DMS114 treated with DMSO at 0.1 percent for 48 hours (cell line): Measurements from ENCODE around the gene LSR.
"Not testable (repeated sequence)": the region's sequence is repeated elsewhere in the genome, so short reads cannot be mapped to it uniquely, and the experiment has no call there.

ENCODE experiments used
- DNase-seq: peaks from one replicate; lab custom pipeline; 2025; ENCODE audit not compliant: unreplicated experiment; lab: John Stamatoyannopoulos, UW

Gene LSR

GRCh38 chr19:35216833-35217648 lies 31.8 kb upstream of the LSR start:
- DNase-seq = no peak

- DNase-seq = no peak
Observed at GRCh38 chr19:35217649-35217990, 31.2 kb upstream of the LSR start.

DNA sequence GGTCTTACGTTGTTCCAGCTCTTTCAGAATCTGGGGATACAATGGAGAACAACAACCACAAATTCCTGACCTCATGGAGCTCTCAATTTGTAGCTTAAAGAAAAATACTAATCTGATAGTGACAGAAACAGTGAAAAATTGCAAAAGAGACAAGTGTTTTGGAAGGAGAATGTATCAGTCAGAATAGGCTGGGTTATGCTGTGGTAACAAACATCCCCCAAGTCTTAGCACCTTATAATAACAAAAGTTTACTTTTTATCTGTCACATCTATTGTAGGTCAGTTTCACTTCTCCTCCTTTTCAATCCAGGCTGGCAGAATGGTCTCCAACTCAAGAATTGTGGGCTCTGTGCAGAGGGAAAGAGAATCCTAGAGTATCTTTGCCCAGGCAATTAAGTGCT lies 29.8 kb upstream of the LSR start:
- no peak for DNase-seq

DNA sequence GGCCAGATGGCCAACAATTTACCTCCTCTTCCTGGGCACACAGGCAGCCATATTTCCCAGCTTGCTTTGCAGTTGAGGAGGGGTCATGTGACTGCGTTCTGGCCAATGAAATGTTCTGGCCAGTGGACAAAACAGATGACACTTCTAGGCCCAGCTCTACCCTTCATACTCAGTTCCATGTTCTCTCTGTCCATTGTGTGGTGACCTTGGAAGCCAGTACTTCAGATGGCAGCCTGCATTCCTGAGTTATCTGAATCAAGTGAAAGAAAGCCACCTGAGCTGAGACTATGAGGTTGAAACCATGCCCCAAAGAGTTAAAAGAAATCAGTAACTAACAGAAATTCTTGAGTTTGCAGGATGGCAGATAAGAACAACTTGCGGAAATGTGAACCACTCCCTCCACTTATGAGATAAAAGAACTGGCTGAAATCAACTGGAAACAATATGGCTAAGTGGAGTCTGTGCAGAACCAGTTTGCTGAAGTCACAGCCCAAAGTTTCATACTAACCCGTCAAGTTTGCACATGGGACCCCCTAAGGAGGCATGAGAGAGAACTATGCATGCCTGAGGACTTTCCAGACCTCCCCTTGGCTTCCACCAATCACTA lies 28.4 kb upstream of the LSR start:
- no peak for DNase-seq

GRCh38 chr19:35220973-35221590 lies 27.7 kb upstream of the LSR start:
- not testable (repeated sequence) for DNase-seq

DNA sequence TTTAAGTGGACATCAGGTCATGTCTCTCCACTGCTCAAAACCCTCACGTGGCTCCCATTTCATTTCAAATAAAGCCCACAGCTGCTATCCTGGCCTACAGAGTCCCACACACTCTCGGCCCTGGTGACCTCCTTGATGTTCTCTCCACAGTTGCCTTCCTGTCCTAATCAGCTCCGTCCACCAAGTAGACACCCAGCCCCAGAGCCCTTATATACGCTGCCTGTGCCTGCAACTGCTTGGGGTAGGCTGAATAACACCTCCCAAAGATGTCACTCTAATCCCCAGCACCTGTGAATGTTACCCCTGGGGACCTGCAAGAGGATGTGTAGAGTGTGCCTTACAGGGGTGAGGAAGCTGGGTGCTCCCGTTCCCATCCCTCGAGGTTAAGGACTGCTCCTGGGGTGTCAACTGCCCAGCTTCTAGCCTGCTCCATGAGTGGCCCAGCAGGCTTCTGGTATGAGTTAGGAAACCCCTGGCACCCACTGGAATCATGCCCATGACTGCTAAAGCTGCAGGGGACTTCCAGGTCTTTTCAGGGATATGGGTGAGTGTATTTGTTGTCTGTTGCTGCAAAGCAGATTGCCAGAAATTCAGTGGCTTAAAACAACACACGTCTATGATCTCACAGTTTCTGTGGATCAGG lies 26.3 kb upstream of the LSR start:
- no peak for DNase-seq

GRCh38 chr19:35223084-35223790 lies 25.6 kb upstream of the LSR start:
- no peak for DNase-seq

DNA sequence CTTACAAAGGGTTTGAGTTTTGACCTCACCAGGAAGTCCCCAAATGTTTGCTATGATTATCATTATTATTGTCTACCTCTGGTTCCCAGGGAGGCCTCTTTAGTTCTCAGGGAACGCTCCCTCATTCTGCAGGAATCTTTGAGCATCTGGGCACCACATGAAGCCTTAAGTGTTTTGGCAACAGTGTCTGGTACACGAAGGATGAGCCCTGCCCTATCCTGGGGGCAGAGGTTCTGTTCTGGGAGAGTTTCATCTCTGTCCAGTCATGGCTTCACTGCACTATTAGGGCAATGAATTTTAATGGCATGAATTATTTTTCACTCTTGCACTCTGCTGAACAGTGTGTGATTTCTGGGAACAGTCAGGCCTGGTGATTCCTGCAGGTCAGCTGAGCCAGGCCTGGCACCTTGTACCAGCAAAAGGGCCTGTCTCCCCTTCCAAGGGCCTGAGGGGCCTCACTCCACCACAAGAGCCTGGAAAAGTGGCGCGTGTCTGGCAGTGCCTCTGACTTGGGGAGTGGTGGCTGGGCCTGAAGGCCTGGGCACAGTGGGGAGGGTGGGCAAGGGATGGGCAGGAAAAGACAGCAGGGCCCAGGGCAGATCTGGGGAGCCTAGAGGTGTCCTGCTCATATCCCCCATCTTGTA lies 24.8 kb upstream of the LSR start:
- DNase-seq = no peak

- no peak for DNase-seq
Observed at GRCh38 chr19:35224681-35225571, 23.9 kb upstream of the LSR start.

GRCh38 chr19:35225951-35226350 lies 22.9 kb upstream of the LSR start:
- DNase-seq = no peak

GRCh38 chr19:35226748-35227147 lies 22.1 kb upstream of the LSR start:
- no peak for DNase-seq

- no peak for DNase-seq
Observed at GRCh38 chr19:35228177-35228930, 20.4 kb upstream of the LSR start, which contains the start of gene FAM187B. FAM187B (minus strand) TSS chr19:35228739; CDS start chr19:35228680, 59 bp downstream.

- DNase-seq = no peak
Observed at GRCh38 chr19:35229601-35230000, 19.2 kb upstream of the LSR start.

DNA sequence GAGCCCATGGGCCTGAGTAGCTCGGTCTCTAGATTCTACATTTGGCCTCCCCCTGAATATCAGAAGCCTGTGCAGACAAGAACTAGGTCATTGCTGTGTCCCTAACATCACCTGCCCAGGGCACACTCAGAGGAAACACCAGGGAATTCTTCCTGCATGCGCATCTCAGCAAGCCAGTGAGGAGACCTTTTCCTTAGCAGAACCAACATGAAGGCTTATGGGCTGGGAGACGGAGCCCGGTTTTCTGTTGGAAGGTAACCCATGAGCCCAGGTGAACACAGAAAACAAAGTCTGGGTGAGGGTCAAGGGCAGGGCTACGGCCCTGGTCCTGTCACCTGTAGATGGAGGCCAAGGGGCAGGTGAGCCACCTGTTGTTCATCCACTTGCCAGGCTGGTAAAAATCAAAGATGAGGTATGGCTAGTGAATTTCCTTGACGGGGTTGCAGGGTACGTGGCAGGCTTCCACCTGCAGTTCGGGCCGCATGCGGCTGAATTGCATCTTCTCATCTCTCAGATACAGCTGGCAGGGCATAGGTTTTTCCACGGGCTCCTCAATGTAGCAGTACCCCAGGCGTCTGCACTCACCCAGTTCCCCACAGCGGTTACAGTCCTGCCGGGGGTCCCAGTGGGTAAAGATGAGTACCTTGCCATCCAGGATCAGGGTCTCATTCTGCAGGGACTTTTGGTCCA lies 16.7 kb upstream of the LSR start:
- no peak for DNase-seq

- no peak for DNase-seq
Observed at GRCh38 chr19:35232912-35233311, 15.9 kb upstream of the LSR start.

- no peak for DNase-seq
Observed at GRCh38 chr19:35236638-35237400, 12.0 kb upstream of the LSR start.

- DNase-seq = not testable (repeated sequence)
Observed at GRCh38 chr19:35239597-35239996, 9.2 kb upstream of the LSR start.

- no peak for DNase-seq
Observed at GRCh38 chr19:35240327-35240726, 8.5 kb upstream of the LSR start.
